ENCODE measurements around the gene ILDR2.

Gene ILDR2

GRCh38 chr1:166915042-166915441 lies 60.3 kb downstream of the ILDR2 start:
- no peak for DNase-seq (ENCODE audit: low read depth)
- TF ChIP-seq CTCF (IDR thresholded peaks at IDR 0.05; ENCODE audit: control insufficient read depth, extremely low read depth, insufficient read depth), result no peak
- no peak overlapping the region for H3K4me3 ChIP-seq (ENCODE audit: low read depth, low read length)

GRCh38 chr1:166914111-166914510 lies 61.2 kb downstream of the ILDR2 start:
- TF ChIP-seq CTCF (IDR thresholded peaks at IDR 0.05; ENCODE audit: control insufficient read depth, extremely low read depth, insufficient read depth), result no peak
- no peak for DNase-seq (ENCODE audit: low read depth)
- no peak overlapping the region for H3K4me3 ChIP-seq (ENCODE audit: low read depth, low read length)

GRCh38 chr1:166911624-166912023 lies 63.7 kb downstream of the ILDR2 start:
- H3K4me3 ChIP-seq (ENCODE audit: low read depth, low read length), result no peak overlapping the region
- TF ChIP-seq CTCF (IDR thresholded peaks at IDR 0.05; ENCODE audit: control insufficient read depth, extremely low read depth, insufficient read depth), result no peak
- DNase-seq (ENCODE audit: low read depth), result no peak

- peak; percentile 92 for DNase-seq (ENCODE audit: low read depth)
- TF ChIP-seq CTCF (IDR thresholded peaks at IDR 0.05; ENCODE audit: control insufficient read depth, extremely low read depth, insufficient read depth), result peak; percentile 92
These were observed 64.8 kb downstream of the ILDR2 start for GRCh38 chr1:166910396-166910994.

GRCh38 chr1:166908942-166909341 lies 66.4 kb downstream of the ILDR2 start:
- no peak for TF ChIP-seq CTCF (IDR thresholded peaks at IDR 0.05; ENCODE audit: control insufficient read depth, extremely low read depth, insufficient read depth)
- H3K4me3 ChIP-seq (ENCODE audit: low read depth, low read length), result no peak overlapping the region
- no peak for DNase-seq (ENCODE audit: low read depth)

More at GRCh38 chr1:166910396-166910994, 64.8 kb downstream of the ILDR2 start:
- no peak overlapping the region for H3K4me3 ChIP-seq (ENCODE audit: low read depth, low read length)

- H3K4me3 ChIP-seq (ENCODE audit: low read depth, low read length), result no peak overlapping the region
- TF ChIP-seq CTCF (IDR thresholded peaks at IDR 0.05; ENCODE audit: control insufficient read depth, extremely low read depth, insufficient read depth), result no peak
- DNase-seq (ENCODE audit: low read depth), result no peak
These were observed 67.6 kb downstream of the ILDR2 start for GRCh38 chr1:166907763-166908162.

GRCh38 chr1:166907051-166907450 lies 68.3 kb downstream of the ILDR2 start:
- TF ChIP-seq CTCF (IDR thresholded peaks at IDR 0.05; ENCODE audit: control insufficient read depth, extremely low read depth, insufficient read depth), result no peak
- no peak overlapping the region for H3K4me3 ChIP-seq (ENCODE audit: low read depth, low read length)
- DNase-seq (ENCODE audit: low read depth), result no peak

All from LNCaP clone FGC (cell line).